Vagina (tissue), 2 donors: ENCODE results near the gene UBASH3B.

Experiments used
- POLR2A ChIP-seq, 2 donors: fragments of 450-650 bp; IDR thresholded peaks; one replicate each; pipeline ENCODE4 v1.6.1; 2017; ENCODE audit warnings: antibody characterized with exemption in 2 of 2, mild to moderate bottlenecking in 2 of 2, moderate library complexity in 2 of 2
- POLR2AphosphoS5 ChIP-seq, 2 donors: sonication (generic); formaldehyde crosslinking; IDR thresholded peaks; one replicate each; pipeline ENCODE4 v1.9.0; 2017; ENCODE audit warnings: antibody characterized with exemption in 2 of 2, mild to moderate bottlenecking in 2 of 2, low read depth in 1 of 2; ENCODE audit not compliant: insufficient read depth in 1 of 2
- TF ChIP-seq, protein P1 (sequence below), 3 experiments: fragments of 450-650 bp in 2 of 3; fragments of 200-600 bp in 1 of 3; sonication (generic) in 1 of 3; IDR thresholded peaks; one replicate each; pipeline ENCODE4 v1.5.1; 2017 to 2019; ENCODE audit warnings: antibody characterized with exemption in 3 of 3, mild to moderate bottlenecking in 2 of 3, moderate library complexity in 2 of 3

DNA sequence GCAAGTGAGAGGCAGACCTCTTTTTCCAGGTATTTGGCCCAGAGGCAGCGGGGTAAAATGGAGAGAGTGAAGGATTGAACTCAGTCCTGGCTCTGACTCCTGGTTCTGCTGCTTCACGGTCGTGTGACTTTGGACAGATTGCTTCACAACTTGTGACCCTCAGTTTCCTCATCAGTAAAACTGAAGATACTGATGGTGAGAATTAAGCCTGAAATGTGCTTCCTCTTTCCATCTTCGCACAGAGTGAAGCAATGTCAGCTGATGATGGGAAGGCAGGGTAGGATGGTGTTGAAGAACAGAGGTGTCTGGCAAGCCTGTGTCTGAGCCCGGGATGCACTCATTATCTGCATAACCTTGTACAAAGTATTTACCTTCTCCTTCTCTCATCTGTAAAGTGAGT is 59.0 kb downstream of the UBASH3B start:
- TF ChIP-seq POLR2A (IDR thresholded peaks at IDR 0.05) (no peak), POLR2AphosphoS5 (IDR thresholded peaks at IDR 0.05; ENCODE audit: insufficient read depth in 1 of 2, low read depth in 1 of 2) (no peak)
- TF ChIP-seq, protein P1, sequence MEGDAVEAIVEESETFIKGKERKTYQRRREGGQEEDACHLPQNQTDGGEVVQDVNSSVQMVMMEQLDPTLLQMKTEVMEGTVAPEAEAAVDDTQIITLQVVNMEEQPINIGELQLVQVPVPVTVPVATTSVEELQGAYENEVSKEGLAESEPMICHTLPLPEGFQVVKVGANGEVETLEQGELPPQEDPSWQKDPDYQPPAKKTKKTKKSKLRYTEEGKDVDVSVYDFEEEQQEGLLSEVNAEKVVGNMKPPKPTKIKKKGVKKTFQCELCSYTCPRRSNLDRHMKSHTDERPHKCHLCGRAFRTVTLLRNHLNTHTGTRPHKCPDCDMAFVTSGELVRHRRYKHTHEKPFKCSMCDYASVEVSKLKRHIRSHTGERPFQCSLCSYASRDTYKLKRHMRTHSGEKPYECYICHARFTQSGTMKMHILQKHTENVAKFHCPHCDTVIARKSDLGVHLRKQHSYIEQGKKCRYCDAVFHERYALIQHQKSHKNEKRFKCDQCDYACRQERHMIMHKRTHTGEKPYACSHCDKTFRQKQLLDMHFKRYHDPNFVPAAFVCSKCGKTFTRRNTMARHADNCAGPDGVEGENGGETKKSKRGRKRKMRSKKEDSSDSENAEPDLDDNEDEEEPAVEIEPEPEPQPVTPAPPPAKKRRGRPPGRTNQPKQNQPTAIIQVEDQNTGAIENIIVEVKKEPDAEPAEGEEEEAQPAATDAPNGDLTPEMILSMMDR (IDR thresholded peaks at IDR 0.05): no peak
